HL-60 (cell line): ENCODE results near the gene BBS2.

ENCODE experiments used
- DNase-seq, 2 experiments: peaks; one replicate each; pipeline ENCODE4 v3.0.0-alpha.2; 2010 to 2020; ENCODE audit warnings: low read depth in 1 of 2, low spot score in 1 of 2
- H3K27ac ChIP-seq: fragments of 250-450 bp; sonication (Bioruptor Pico); replicated peaks from 2 replicates; pipeline ENCODE4 v1.5.1; 2020; ENCODE audit warnings: mild to moderate bottlenecking, moderate library complexity
- H3K27me3 ChIP-seq: fragments of 250-450 bp; sonication (Bioruptor Pico); 2 replicates; pipeline ENCODE4 v1.5.1; 2021; ENCODE audit warnings: mild to moderate bottlenecking, moderate library complexity; ENCODE audit not compliant: insufficient read depth, poor library complexity, severe bottlenecking
- H3K4me3 ChIP-seq: replicated peaks from 2 replicates; pipeline ENCODE4 v1.5.1; 2011; ENCODE audit warnings: mild to moderate bottlenecking, control low read depth, low read length; ENCODE audit not compliant: insufficient read depth
- GABPA ChIP-seq: IDR thresholded peaks from 2 replicates; pipeline ENCODE4 v1.6.1; 2012; ENCODE audit warnings: low read depth
- POLR2AphosphoS5 ChIP-seq: IDR thresholded peaks from 2 replicates; pipeline ENCODE4 v1.6.1; 2012; ENCODE audit warnings: low read depth
- SPI1 ChIP-seq: IDR thresholded peaks from 2 replicates; pipeline ENCODE4 v1.6.1; 2012; ENCODE audit warnings: low read depth, mild to moderate bottlenecking, borderline replicate concordance
- TF ChIP-seq, protein P1 (sequence below): IDR thresholded peaks from 2 replicates; pipeline ENCODE4 v1.6.1; 2012; ENCODE audit warnings: low read depth; ENCODE audit not compliant: insufficient replicate concordance
- TF ChIP-seq, protein P2 (sequence below): IDR thresholded peaks from one replicate; pipeline ENCODE4 v1.5.1; 2011; ENCODE audit warnings: low read length, control low read depth, inconsistent platforms; ENCODE audit not compliant: insufficient read depth

The BBS2 gene

DNA sequence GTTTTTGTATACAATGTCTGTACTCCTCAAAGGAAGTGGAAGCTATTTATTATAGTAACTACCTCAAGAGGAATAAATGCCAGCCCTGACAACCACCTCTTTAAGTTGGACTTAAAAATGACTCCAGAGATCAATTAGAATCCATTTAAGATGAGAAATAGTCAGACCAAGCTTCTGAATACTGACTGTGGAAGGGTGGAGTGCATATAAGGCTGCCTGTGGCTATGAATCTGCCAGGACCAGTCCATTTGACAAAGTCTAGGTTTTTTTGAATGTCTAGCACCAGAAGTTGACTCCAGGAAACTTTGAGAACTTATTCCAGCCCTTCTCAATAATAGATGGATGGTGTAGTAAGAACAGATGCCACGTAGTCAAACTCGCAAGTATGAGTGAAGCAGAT is 53.5 kb downstream of the BBS2 start:
- no peak overlapping the region for H3K27ac ChIP-seq
- TF ChIP-seq GABPA, result no peak
- TF ChIP-seq, protein P1, sequence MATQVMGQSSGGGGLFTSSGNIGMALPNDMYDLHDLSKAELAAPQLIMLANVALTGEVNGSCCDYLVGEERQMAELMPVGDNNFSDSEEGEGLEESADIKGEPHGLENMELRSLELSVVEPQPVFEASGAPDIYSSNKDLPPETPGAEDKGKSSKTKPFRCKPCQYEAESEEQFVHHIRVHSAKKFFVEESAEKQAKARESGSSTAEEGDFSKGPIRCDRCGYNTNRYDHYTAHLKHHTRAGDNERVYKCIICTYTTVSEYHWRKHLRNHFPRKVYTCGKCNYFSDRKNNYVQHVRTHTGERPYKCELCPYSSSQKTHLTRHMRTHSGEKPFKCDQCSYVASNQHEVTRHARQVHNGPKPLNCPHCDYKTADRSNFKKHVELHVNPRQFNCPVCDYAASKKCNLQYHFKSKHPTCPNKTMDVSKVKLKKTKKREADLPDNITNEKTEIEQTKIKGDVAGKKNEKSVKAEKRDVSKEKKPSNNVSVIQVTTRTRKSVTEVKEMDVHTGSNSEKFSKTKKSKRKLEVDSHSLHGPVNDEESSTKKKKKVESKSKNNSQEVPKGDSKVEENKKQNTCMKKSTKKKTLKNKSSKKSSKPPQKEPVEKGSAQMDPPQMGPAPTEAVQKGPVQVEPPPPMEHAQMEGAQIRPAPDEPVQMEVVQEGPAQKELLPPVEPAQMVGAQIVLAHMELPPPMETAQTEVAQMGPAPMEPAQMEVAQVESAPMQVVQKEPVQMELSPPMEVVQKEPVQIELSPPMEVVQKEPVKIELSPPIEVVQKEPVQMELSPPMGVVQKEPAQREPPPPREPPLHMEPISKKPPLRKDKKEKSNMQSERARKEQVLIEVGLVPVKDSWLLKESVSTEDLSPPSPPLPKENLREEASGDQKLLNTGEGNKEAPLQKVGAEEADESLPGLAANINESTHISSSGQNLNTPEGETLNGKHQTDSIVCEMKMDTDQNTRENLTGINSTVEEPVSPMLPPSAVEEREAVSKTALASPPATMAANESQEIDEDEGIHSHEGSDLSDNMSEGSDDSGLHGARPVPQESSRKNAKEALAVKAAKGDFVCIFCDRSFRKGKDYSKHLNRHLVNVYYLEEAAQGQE, result no peak
- TF ChIP-seq POLR2AphosphoS5, result no peak
- TF ChIP-seq, protein P2, sequence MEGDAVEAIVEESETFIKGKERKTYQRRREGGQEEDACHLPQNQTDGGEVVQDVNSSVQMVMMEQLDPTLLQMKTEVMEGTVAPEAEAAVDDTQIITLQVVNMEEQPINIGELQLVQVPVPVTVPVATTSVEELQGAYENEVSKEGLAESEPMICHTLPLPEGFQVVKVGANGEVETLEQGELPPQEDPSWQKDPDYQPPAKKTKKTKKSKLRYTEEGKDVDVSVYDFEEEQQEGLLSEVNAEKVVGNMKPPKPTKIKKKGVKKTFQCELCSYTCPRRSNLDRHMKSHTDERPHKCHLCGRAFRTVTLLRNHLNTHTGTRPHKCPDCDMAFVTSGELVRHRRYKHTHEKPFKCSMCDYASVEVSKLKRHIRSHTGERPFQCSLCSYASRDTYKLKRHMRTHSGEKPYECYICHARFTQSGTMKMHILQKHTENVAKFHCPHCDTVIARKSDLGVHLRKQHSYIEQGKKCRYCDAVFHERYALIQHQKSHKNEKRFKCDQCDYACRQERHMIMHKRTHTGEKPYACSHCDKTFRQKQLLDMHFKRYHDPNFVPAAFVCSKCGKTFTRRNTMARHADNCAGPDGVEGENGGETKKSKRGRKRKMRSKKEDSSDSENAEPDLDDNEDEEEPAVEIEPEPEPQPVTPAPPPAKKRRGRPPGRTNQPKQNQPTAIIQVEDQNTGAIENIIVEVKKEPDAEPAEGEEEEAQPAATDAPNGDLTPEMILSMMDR, result no peak
- no peak for TF ChIP-seq SPI1
- DNase-seq, result no peak
- H3K4me3 ChIP-seq, result no peak overlapping the region
- H3K27me3 ChIP-seq, result no peaks in the 10 kb centered on the region

DNA sequence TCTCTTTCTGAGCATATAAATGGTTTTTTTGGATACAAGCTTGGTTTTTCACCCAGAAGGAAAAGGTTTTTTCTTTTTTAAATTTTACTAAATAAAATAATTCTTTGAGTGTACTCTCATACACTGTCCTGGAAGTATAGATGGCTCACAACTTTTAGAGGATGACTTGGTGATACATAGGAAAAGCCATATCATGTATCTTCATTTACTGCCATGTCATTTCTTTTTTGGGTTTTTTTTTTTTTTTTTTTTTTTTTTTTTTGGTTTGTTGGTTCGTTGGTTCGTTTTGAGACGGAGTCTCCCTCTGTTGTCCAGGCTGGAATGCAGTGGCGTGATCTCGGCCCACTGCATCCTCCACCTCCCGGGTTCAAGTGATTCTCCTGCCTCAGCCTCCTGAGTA is 56.7 kb downstream of the BBS2 start:
- no peak for DNase-seq
- TF ChIP-seq SPI1 (no peak), POLR2AphosphoS5 (no peak), GABPA (no peak)
- TF ChIP-seq, protein P2, result no peak
- TF ChIP-seq, protein P1, result no peak
- Histone ChIP-seq H3K27me3 (no peaks in the 10 kb centered on the region), H3K27ac (no peak overlapping the region), H3K4me3 (no peak overlapping the region)

DNA sequence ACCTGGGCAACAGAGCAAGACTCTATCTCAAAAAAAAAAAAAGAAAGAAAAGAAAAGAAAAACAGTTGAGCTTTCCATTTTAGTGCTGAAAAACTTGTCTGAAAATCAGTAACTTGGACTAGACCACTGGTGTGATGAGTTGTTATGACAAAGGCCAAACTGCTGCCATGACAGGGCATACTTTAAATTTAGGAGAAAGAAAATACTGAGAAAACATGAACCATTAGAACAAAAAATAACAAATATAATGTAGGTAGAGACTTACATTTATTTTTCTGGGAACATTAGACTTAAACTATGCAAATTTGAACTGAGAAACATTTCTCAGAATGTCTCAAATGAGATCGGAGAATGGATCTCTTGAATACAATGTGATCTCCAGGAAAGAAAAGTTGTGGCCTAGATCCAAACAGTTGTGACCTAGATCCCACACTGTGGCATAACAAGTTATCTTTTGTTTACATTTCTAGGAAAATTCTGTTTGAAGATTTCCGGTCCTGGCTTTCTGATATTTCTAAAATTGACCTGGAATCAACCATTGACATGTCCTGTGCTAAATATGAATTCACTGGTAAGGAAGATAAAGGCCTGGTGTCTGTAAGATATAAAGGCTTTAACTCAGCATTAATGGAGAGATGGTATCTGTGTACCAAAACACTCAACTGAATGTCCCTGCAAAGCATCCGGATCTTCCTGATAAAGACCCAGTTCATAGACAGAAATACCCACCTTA is 57.6 kb downstream of the BBS2 start:
- TF ChIP-seq POLR2AphosphoS5 (no peak), SPI1 (no peak), GABPA (no peak)
- TF ChIP-seq, protein P1, result no peak
- TF ChIP-seq, protein P2, result no peak
- Histone ChIP-seq H3K27ac (no peak overlapping the region), H3K27me3 (no peaks in the 10 kb centered on the region), H3K4me3 (no peak overlapping the region)
- DNase-seq, result no peak
